ENCODE measurements around the gene UQCRC1.

Gene UQCRC1

DNA sequence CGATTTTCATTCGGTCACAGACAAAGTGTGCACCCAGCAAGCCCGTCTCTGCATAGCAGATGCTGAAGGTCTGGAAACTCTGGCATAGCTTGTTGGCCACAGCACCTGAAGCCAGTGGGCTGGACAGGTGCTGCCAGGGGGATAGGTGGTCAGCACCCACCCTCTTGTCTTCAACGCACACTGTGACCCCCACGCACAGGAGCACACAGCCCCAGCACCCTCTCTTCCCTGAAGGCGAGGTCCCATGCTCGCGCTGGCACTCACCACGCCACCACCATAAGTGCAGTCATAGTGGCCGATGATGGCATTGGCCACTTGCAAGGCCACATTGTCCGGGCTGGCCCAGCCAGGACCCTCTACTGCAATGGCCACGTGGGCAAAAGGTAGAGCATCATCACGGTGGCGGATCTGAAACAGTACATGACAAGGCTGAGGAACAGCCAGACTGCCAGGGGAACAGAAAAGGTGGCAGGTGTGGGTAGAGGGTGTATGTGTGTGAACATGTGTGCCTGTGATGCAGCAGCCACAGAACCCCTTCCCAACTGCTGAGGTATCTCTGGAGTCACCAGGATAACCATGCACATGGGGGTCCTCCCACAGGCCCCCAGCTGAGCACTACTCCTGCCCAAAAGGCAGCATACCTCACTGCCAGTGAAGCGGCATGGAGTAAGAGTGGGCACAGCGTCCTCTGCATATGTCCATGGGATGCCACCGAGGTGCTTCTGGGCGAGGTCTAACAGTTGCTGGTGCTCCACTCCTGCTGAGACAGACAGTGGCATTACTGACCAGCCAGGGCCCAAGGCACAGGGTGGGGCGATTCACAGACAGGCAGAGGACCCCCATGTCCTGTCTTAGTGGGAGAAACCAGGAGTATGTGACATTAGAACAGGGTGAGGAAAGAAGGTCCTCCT lies 8.5 kb downstream of the UQCRC1 start:
- no peak overlapping the region for H3K27ac ChIP-seq (replicated peaks)
- TF ChIP-seq SPI1 (IDR thresholded peaks at IDR 0.05; ENCODE audit: borderline replicate concordance, low read depth) (no peak), GABPA (IDR thresholded peaks at IDR 0.05; ENCODE audit: low read depth) (no peak), POLR2AphosphoS5 (IDR thresholded peaks at IDR 0.05; ENCODE audit: low read depth) (no peak), REST (IDR thresholded peaks at IDR 0.05; ENCODE audit: insufficient replicate concordance, low read depth) (no peak), CTCF (IDR thresholded peaks at IDR 0.05; ENCODE audit: insufficient read depth, low read length) (no peak)
- H3K4me3 ChIP-seq (replicated peaks; ENCODE audit: insufficient read depth, low read length) = no peak overlapping the region
- DNase-seq (ENCODE audit: low read depth in 1 of 2, low spot score in 1 of 2) = no peak
- no peaks in the 10 kb centered on the region for H3K27me3 ChIP-seq (ENCODE audit: insufficient read depth, poor library complexity, severe bottlenecking)

- Histone ChIP-seq H3K4me3 (replicated peaks; ENCODE audit: insufficient read depth, low read length) (no peak overlapping the region), H3K27ac (replicated peaks) (no peak overlapping the region), H3K27me3 (ENCODE audit: insufficient read depth, poor library complexity, severe bottlenecking) (peaks cover 3% of the 10 kb centered on the region)
- DNase-seq (ENCODE audit: low read depth in 1 of 2, low spot score in 1 of 2) = no peak
- TF ChIP-seq CTCF (IDR thresholded peaks at IDR 0.05; ENCODE audit: insufficient read depth, low read length) (no peak), SPI1 (IDR thresholded peaks at IDR 0.05; ENCODE audit: borderline replicate concordance, low read depth) (no peak), POLR2AphosphoS5 (IDR thresholded peaks at IDR 0.05; ENCODE audit: low read depth) (no peak), REST (IDR thresholded peaks at IDR 0.05; ENCODE audit: insufficient replicate concordance, low read depth) (no peak), GABPA (IDR thresholded peaks at IDR 0.05; ENCODE audit: low read depth) (no peak)
Measured at GRCh38 chr3:48599509-48600285, 9.7 kb downstream of the UQCRC1 start.

GRCh38 chr3:48599077-48599501 lies 10.4 kb downstream of the UQCRC1 start:
- H3K4me3 ChIP-seq (replicated peaks; ENCODE audit: insufficient read depth, low read length) = no peak overlapping the region
- no peak overlapping the region for H3K27ac ChIP-seq (replicated peaks)
- DNase-seq (ENCODE audit: low read depth in 1 of 2, low spot score in 1 of 2) = no peak
- H3K27me3 ChIP-seq (ENCODE audit: insufficient read depth, poor library complexity, severe bottlenecking) = peaks cover 6% of the 10 kb centered on the region
- no peak for TF ChIP-seq GABPA (IDR thresholded peaks at IDR 0.05; ENCODE audit: low read depth)
- no peak for TF ChIP-seq SPI1 (IDR thresholded peaks at IDR 0.05; ENCODE audit: borderline replicate concordance, low read depth)
- TF ChIP-seq CTCF (IDR thresholded peaks at IDR 0.05; ENCODE audit: insufficient read depth, low read length) = no peak
- TF ChIP-seq REST (IDR thresholded peaks at IDR 0.05; ENCODE audit: insufficient replicate concordance, low read depth) = no peak
- no peak for TF ChIP-seq POLR2AphosphoS5 (IDR thresholded peaks at IDR 0.05; ENCODE audit: low read depth)
